ENCODE results near the gene PPP1R3E.

The PPP1R3E gene

DNA sequence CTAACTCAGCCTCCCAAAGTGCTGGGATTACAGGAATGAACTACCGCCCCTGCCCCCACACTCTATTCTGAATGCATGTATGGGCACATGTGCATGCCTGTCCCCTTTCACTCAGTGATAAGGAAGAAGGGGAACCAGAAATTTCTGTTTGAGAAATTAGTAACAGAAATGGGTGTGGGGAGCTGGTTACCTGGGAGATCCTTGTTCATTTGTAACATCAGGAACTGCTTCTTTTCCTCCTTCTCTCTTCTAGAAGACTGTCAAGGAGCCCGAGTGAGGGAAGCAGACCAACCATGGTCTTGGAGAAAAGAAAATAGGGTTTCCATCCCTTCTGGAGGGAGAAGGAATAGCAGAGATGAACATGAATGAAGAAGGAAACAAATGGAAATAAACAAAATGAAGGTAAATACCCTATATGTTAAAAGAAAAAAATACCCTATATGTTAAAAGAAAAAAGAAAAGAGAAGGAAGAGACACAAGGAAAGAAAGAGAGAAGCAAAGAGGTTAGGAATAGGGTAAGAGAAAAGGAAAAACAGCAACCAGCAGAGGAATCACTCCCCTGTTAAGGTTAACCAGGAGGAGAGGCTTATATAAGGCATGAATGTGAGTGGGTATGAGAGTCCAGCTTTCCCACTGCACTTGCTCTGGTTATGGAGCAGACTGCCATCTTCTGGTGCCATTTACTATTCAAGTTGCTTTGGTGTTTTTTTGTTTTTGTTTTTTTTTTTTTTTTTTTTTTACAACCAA, 3.3 kb downstream of the PPP1R3E start:
- DNase-seq (ENCODE audit: low read depth, low spot score): no peak
- ChIA-PET POLR2A (no interaction called here), CTCF (interaction anchor here (1.9 to 20.5 kb wide), 5 partner anchors 10 to 222 kb away, joined by 7 to 300 read pairs (median 16); partner anchors contain the start of gene HOMEZ)
- TF ChIP-seq, protein P1, sequence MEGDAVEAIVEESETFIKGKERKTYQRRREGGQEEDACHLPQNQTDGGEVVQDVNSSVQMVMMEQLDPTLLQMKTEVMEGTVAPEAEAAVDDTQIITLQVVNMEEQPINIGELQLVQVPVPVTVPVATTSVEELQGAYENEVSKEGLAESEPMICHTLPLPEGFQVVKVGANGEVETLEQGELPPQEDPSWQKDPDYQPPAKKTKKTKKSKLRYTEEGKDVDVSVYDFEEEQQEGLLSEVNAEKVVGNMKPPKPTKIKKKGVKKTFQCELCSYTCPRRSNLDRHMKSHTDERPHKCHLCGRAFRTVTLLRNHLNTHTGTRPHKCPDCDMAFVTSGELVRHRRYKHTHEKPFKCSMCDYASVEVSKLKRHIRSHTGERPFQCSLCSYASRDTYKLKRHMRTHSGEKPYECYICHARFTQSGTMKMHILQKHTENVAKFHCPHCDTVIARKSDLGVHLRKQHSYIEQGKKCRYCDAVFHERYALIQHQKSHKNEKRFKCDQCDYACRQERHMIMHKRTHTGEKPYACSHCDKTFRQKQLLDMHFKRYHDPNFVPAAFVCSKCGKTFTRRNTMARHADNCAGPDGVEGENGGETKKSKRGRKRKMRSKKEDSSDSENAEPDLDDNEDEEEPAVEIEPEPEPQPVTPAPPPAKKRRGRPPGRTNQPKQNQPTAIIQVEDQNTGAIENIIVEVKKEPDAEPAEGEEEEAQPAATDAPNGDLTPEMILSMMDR (IDR thresholded peaks at IDR 0.05; ENCODE audit: insufficient read depth, low read length, missing control alignments): peak; percentile 44
- no peak overlapping the region for H3K4me3 ChIP-seq (ENCODE audit: low read depth, low read length)

DNA sequence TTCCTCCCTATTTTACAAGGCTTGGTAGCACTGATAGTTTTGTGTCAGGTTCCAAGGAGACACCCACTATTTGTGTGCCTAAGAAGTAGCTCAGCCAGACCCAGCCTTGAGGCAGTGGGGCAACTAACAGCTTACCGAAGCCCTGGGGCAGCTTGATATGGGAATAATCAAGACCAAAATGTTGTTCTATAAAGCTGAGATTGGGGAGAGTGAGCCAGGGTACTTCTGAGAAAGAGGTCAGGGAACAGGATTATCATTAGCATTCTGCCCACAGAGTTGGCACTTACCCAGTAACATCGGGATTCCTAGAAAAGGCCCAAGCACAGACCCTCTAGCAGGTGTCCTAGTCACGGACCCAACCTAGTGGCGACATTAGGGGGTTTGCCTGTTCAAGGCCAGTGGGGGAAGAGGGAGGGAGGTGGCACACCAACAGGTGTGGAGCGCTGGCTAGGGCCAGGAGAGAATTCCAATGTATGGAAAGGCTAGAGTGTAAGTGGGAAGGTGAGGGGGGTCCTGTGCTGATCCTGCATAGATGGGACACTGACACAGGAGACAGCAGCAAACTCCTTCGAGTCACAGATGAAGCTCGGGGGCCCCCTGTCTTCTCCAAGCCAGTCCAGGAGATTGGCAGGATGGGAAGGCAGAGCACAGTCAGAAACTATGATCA, 4.9 kb downstream of the PPP1R3E start:
- CTCF ChIA-PET: interaction anchor here (1.4 to 20.5 kb wide), 8 partner anchors 4 to 311 kb away, joined by 4 to 300 read pairs (median 14); partner anchors contain the start of genes BCL2L2, HOMEZ and PPP1R3E

DNA sequence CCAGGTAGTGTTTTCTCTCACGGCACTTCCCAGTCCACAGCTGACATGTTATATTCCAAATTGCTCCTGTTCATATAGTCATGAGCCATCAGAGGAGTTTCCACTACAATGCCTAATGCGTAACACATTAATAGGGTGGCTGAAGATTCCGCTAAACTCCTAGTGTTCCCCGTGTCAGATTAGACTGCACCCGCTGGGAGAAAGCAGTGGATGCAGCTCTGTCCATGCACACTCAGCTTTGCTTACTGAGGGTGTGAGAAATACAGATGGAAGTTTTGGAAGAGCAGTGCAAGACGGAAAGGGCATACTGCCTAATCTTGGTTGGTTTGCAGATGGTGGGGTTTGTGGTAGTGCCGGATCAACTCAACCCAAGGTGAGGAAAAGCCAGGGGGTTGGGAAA, 5.6 kb downstream of the PPP1R3E start:
- no peak for DNase-seq (ENCODE audit: low read depth, low spot score)
- no peak overlapping the region for H3K4me3 ChIP-seq (ENCODE audit: low read depth, low read length)
- ChIA-PET POLR2A (no interaction called here), CTCF (interaction anchor here (0.7 to 20.5 kb wide), 11 partner anchors 5 to 311 kb away, joined by 3 to 300 read pairs (median 5); partner anchors contain the start of genes BCL2L2, HOMEZ and PPP1R3E)
- TF ChIP-seq, protein P1 (IDR thresholded peaks at IDR 0.05; ENCODE audit: insufficient read depth, low read length, missing control alignments): no peak

More for the DNA sequence above, 4.9 kb downstream of the PPP1R3E start:
- DNase-seq (ENCODE audit: low read depth, low spot score): no peak
- no peak overlapping the region for H3K4me3 ChIP-seq (ENCODE audit: low read depth, low read length)
- POLR2A ChIA-PET: no interaction called here
- TF ChIP-seq, protein P1 (IDR thresholded peaks at IDR 0.05; ENCODE audit: insufficient read depth, low read length, missing control alignments): no peak

DNA sequence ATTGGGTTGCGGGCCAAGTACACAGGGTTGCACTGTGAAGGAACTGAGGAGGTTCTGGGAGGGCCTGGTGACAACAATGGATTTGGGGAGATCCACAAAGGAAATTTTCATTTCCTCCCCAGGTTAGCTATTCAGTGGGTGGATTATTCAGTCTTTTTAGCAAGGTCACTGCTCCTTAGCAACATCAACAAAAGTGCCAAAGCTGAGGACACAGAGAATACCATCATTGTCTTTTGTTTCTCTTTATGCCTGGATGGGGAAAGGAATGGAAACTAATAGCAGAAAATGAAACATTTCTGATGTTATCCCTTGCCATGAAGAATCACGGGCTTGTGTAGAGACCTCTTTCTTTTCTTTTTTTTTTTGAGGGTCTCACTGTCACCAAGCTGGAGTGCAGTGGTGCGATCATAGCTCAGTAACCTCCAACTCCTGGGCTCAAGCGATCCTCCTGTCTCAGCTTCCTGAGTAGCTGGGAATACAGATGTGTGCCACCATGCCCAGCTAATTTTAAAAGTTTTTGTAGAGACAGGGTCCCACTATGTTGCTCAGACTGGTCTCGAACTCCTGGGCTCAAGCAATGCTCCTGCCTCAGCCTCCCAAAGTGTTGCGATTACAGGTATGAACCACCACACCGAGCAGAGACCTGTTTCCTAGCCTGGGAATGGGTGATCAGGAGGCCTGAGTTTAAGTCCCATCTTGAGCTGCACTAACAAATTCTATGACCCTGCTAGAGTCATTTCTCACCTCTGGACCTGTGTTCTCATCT, 6.5 kb downstream of the PPP1R3E start:
- POLR2A ChIA-PET: interaction anchor here (0.8 kb wide), 1 partner anchor 26 kb away, joined by 5 read pairs; no protein-coding TSS in a partner anchor
- CTCF ChIA-PET: interaction anchor here (0.7 to 20.5 kb wide), 11 partner anchors 6 to 109 kb away, joined by 3 to 300 read pairs (median 5); partner anchors contain the start of genes BCL2L2, HOMEZ and PPP1R3E
- TF ChIP-seq, protein P1 (IDR thresholded peaks at IDR 0.05; ENCODE audit: insufficient read depth, low read length, missing control alignments): no peak

DNA sequence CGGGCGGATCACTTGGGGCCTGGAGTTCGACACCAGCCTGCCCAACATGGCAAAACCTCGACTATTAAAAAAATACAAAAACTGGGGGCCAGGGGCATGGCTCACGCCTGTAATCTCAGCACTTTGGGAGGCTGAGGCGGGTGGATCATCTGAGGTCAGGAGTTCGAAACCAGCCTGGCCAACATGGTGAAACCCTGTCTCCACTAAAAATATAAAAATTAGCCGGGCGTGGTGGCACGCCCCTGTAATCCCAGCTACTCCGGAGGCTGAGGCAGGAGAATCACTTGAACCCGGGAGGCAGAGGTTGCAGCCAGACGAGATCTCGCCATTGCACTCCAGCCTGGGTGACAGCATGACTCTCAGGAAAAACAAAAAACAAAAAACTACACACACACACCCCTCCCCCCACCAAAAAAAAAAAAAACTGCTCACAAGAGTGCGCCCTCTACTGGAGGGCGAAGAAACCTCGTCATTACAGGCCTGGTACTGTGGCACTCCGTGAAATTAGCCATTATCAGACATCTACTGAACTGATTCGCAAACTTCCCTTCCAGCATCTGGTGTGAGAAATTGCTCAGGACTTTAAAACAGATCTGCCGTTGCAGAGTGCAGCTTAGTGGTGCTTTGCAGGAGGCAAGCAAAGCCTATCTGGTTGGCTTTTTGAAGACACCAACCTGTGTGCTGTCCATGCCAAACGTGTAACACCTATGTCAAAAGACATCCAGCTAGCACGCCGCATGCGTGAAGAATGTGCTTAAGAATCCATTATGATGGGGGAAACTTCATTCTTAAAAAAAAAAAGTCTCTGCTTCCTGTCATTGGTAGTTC, 7.7 kb downstream of the PPP1R3E start:
- TF ChIP-seq, protein P1 (IDR thresholded peaks at IDR 0.05; ENCODE audit: insufficient read depth, low read length, missing control alignments): peak; percentile 61
- ChIA-PET POLR2A (no interaction called here), CTCF (interaction anchor here (0.9 to 20.5 kb wide), 15 partner anchors 6 to 176 kb away, joined by 3 to 300 read pairs (median 4); partner anchors contain the start of genes BCL2L2, CEBPE, HOMEZ and PPP1R3E)
- DNase-seq (ENCODE audit: low read depth, low spot score): no peak
- H3K4me3 ChIP-seq (ENCODE audit: low read depth, low read length): no peak overlapping the region

More for the DNA sequence above, 6.5 kb downstream of the PPP1R3E start:
- H3K4me3 ChIP-seq (ENCODE audit: low read depth, low read length): no peak overlapping the region
- no peak for DNase-seq (ENCODE audit: low read depth, low spot score)
